Trophoblast cell (in vitro differentiated cells and primary cell): ENCODE measurements around the gene DNAH14.

Experiments used
- DNase-seq, 2 donors: peaks; one replicate each; pipeline ENCODE4 v3.0.0-alpha.2; 2016
- H2AFZ ChIP-seq: 2 replicates; pipeline ENCODE4 v1.6.1; 2013; ENCODE audit warnings: low read length, moderate library complexity, mild to moderate bottlenecking; ENCODE audit not compliant: insufficient read depth, poor library complexity
- H2AK5ac ChIP-seq: 2 replicates; pipeline ENCODE4 v1.6.1; 2013; ENCODE audit warnings: mild to moderate bottlenecking, low read length
- H2BK120ac ChIP-seq: 2 replicates; pipeline ENCODE4 v1.6.1; 2013; ENCODE audit warnings: low read length, mild to moderate bottlenecking, moderate library complexity; ENCODE audit not compliant: insufficient read depth, poor library complexity
- H2BK12ac ChIP-seq: 2 replicates; pipeline ENCODE4 v1.6.1; 2013; ENCODE audit warnings: mild to moderate bottlenecking, low read length, moderate library complexity
- H2BK5ac ChIP-seq: 2 replicates; pipeline ENCODE4 v1.6.1; 2013; ENCODE audit warnings: low read length, low read depth, moderate library complexity, mild to moderate bottlenecking; ENCODE audit not compliant: poor library complexity
- H3K14ac ChIP-seq: 2 replicates; pipeline ENCODE4 v1.6.1; 2013; ENCODE audit warnings: mild to moderate bottlenecking, low read length
- H3K18ac ChIP-seq: 2 replicates; pipeline ENCODE4 v1.6.1; 2013; ENCODE audit warnings: mild to moderate bottlenecking, low read length
- H3K23ac ChIP-seq: 2 replicates; pipeline ENCODE4 v1.6.1; 2013; ENCODE audit warnings: low read length
- H3K27ac ChIP-seq: 2 replicates; pipeline ENCODE4 v1.5.1; 2013; ENCODE audit warnings: low read depth, mild to moderate bottlenecking, inconsistent platforms, low read length, moderate library complexity
- H3K27me3 ChIP-seq: 2 replicates; pipeline ENCODE4 v1.6.1; 2013; ENCODE audit warnings: inconsistent platforms, mild to moderate bottlenecking, low read length, moderate library complexity; ENCODE audit not compliant: insufficient read depth
- H3K36me3 ChIP-seq, 2 experiments: 1 replicate in 1 of 2; 2 replicates in 1 of 2; pipeline ENCODE4 v1.6.1; 2013; ENCODE audit warnings: low read length in 2 of 2, mild to moderate bottlenecking in 2 of 2, moderate library complexity in 1 of 2; ENCODE audit not compliant: insufficient read depth in 2 of 2, control insufficient read depth in 1 of 2
- H3K4ac ChIP-seq: 2 replicates; pipeline ENCODE4 v1.6.1; 2013; ENCODE audit warnings: low read depth, mild to moderate bottlenecking, low read length, moderate library complexity
- H3K4me1 ChIP-seq, 2 experiments: 1 replicate in 1 of 2; 2 replicates in 1 of 2; pipeline ENCODE4 v1.6.1; 2013; ENCODE audit warnings: low read length in 2 of 2, mild to moderate bottlenecking in 2 of 2, moderate library complexity in 1 of 2; ENCODE audit not compliant: insufficient read depth in 2 of 2, control insufficient read depth in 1 of 2
- H3K4me2 ChIP-seq: 2 replicates; pipeline ENCODE4 v1.6.1; 2013; ENCODE audit warnings: inconsistent platforms, mild to moderate bottlenecking, low read length, moderate library complexity
- H3K4me3 ChIP-seq: 2 replicates; pipeline ENCODE4 v1.5.1; 2013; ENCODE audit warnings: mild to moderate bottlenecking, low read depth, low read length, inconsistent platforms
- H3K79me1 ChIP-seq: one replicate; pipeline ENCODE4 v1.6.1; 2013; ENCODE audit warnings: low read length
- H3K79me2 ChIP-seq: 2 replicates; pipeline ENCODE4 v1.6.1; 2013; ENCODE audit warnings: low read length, mild to moderate bottlenecking; ENCODE audit not compliant: control insufficient read depth, insufficient read depth, poor library complexity
- H3K9ac ChIP-seq: 2 replicates; pipeline ENCODE4 v1.6.1; 2013; ENCODE audit warnings: mild to moderate bottlenecking, low read length
- H3K9me3 ChIP-seq: 2 replicates; pipeline ENCODE4 v1.6.1; 2013; ENCODE audit warnings: low read depth, mild to moderate bottlenecking, control low read depth, inconsistent platforms, low read length; ENCODE audit not compliant: insufficient read depth
- H4K12ac ChIP-seq: 2 replicates; pipeline ENCODE4 v1.6.1; 2013; ENCODE audit warnings: low read depth, mild to moderate bottlenecking, low read length, moderate library complexity
- H4K8ac ChIP-seq: 2 replicates; pipeline ENCODE4 v1.6.1; 2013; ENCODE audit warnings: low read depth, mild to moderate bottlenecking, low read length, moderate library complexity
- H4K91ac ChIP-seq: one replicate; pipeline ENCODE4 v1.6.1; 2013; ENCODE audit warnings: low read depth, mild to moderate bottlenecking, low read length, moderate library complexity
- WGBS: extraction: QIAGEN DNeasy Blood & Tissue Kit; methylation state at CpG from one replicate; pipeline ENCODE4 v1.1.7; 2013; ENCODE audit warnings: missing lambda C conversion rate; ENCODE audit not compliant: insufficient read length, insufficient coverage; ENCODE audit errors: extremely low coverage; 5-methylcytosine and 5-hydroxymethylcytosine counted together

The DNAH14 gene

GRCh38 chr1:224911217-224911616, 18.3 kb upstream of the DNAH14 start:
- Histone ChIP-seq H3K4me1 (no peaks in the 10 kb centered on the region), H3K4ac (no peak overlapping the region), H4K91ac (no peak overlapping the region), H3K36me3 (no peaks in the 10 kb centered on the region), H2BK5ac (no peak overlapping the region), H3K27me3 (no peaks in the 10 kb centered on the region), H3K4me3 (no peak overlapping the region), H3K9ac (no peak overlapping the region), H3K18ac (no peak overlapping the region), H2BK120ac (no peak overlapping the region), H3K23ac (no peak overlapping the region), H3K9me3 (peaks cover 8% of the 10 kb centered on the region), H3K4me2 (no peak overlapping the region), H3K14ac (no peak overlapping the region), H4K8ac (no peak overlapping the region), H3K79me1 (no peaks in the 10 kb centered on the region), H2AK5ac (no peak overlapping the region), H3K27ac (no peak overlapping the region), H2BK12ac (no peak overlapping the region), H2AFZ (no peak overlapping the region), H3K79me2 (no peaks in the 10 kb centered on the region), H4K12ac (no peak overlapping the region)
- no peak for DNase-seq

DNA sequence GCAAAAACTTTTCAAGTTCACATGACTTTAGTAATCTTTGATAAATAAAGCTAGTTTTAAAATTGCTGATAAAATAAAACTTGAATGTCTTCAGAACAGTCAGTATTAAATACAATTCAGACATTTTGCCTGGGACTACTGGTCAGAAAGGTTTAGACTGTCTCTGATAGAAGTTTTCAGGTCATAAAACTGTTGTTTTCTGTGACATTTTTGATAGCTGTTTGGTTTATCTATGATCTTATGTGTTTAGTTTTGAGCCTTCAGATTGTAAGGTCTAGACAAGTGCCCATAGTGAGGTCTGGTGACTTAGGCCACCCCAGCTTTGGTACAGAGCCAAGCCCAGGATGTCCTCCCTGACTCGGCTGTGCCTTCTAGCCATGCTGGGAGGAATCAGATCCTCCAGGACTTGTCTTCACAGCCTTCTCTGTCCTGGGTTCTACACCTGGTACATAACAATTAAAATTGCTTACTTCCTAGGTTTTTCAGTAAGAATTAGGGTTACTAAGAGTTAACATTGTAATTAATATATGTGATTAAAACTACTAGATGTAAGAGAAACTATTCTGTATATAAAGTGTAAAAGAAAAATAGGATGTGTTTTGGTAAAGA, 15.1 kb upstream of the DNAH14 start:
- no peaks in the 10 kb centered on the region for H3K27me3 ChIP-seq
- H3K79me1 ChIP-seq, result no peaks in the 10 kb centered on the region
- no peak overlapping the region for H4K12ac ChIP-seq
- H3K9me3 ChIP-seq, result peaks cover 8% of the 10 kb centered on the region
- no peak overlapping the region for H3K4me3 ChIP-seq
- H3K18ac ChIP-seq, result no peak overlapping the region
- H4K91ac ChIP-seq, result no peak overlapping the region
- H3K36me3 ChIP-seq, result no peaks in the 10 kb centered on the region
- H2BK12ac ChIP-seq, result no peak overlapping the region
- no peak overlapping the region for H3K4me2 ChIP-seq
- H2AK5ac ChIP-seq, result no peak overlapping the region
- no peak for DNase-seq
- WGBS, result no CpG with 5 or more reads among the region's 1 CpG
- H2BK120ac ChIP-seq, result no peak overlapping the region
- no peak overlapping the region for H3K27ac ChIP-seq
- no peak overlapping the region for H2BK5ac ChIP-seq
- no peak overlapping the region for H4K8ac ChIP-seq
- no peak overlapping the region for H3K9ac ChIP-seq
- no peak overlapping the region for H3K23ac ChIP-seq
- no peak overlapping the region for H2AFZ ChIP-seq
- no peak overlapping the region for H3K14ac ChIP-seq
- no peak overlapping the region for H3K4ac ChIP-seq
- H3K4me1 ChIP-seq, result no peaks in the 10 kb centered on the region
- no peaks in the 10 kb centered on the region for H3K79me2 ChIP-seq

GRCh38 chr1:224919508-224919907, 10.0 kb upstream of the DNAH14 start:
- H3K4me2 ChIP-seq, result no peak overlapping the region
- no peaks in the 10 kb centered on the region for H3K79me2 ChIP-seq
- no peak overlapping the region for H4K8ac ChIP-seq
- no peak for DNase-seq
- no peak overlapping the region for H3K18ac ChIP-seq
- H3K4ac ChIP-seq, result no peak overlapping the region
- peaks cover 3% of the 10 kb centered on the region for H3K79me1 ChIP-seq
- H3K14ac ChIP-seq, result no peak overlapping the region
- no peak overlapping the region for H4K91ac ChIP-seq
- no peak overlapping the region for H2BK120ac ChIP-seq
- H3K4me3 ChIP-seq, result no peak overlapping the region
- H3K27me3 ChIP-seq, result no peaks in the 10 kb centered on the region
- H4K12ac ChIP-seq, result no peak overlapping the region
- peaks cover 0 to 2% of the 10 kb centered on the region in 2 experiments for H3K4me1 ChIP-seq
- no peak overlapping the region for H2AFZ ChIP-seq
- no peak overlapping the region for H2BK12ac ChIP-seq
- H3K9me3 ChIP-seq, result peaks cover under 1% of the 10 kb centered on the region
- H3K27ac ChIP-seq, result no peak overlapping the region
- no peak overlapping the region for H2BK5ac ChIP-seq
- no peak overlapping the region for H2AK5ac ChIP-seq
- no peak overlapping the region for H3K23ac ChIP-seq
- H3K36me3 ChIP-seq, result no peaks in the 10 kb centered on the region
- no CpG with 5 or more reads among the region's 4 CpGs for WGBS
- no peak overlapping the region for H3K9ac ChIP-seq

DNA sequence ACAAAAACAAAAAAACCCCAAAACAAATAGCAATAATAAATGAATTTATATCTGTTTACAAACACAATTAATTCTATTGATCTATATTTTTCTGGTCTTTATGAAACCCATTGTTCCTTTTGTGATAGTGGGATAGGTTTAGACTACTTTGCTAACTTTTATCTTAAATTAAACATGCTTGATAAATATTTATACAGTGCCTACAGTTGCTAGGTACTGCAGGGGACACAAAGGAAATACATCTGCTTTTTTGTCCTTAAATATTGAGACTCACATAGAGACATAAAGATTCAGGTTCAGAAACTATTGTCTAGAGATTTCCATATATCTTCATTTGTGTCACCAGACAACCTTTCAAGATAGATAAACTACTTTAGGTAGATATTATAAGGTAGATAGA, 8.5 kb upstream of the DNAH14 start:
- Histone ChIP-seq H2BK5ac (no peak overlapping the region), H4K8ac (no peak overlapping the region), H3K4ac (no peak overlapping the region), H3K18ac (no peak overlapping the region), H4K91ac (no peak overlapping the region), H3K79me1 (peaks cover 3% of the 10 kb centered on the region), H3K4me1 (peaks cover 0 to 5% of the 10 kb centered on the region in 2 experiments), H3K4me3 (no peak overlapping the region), H3K9ac (no peak overlapping the region), H2BK12ac (no peak overlapping the region), H2AFZ (no peak overlapping the region), H4K12ac (no peak overlapping the region), H3K23ac (no peak overlapping the region), H3K9me3 (no peaks in the 10 kb centered on the region), H3K79me2 (no peaks in the 10 kb centered on the region), H3K27ac (no peak overlapping the region), H3K4me2 (no peak overlapping the region), H3K36me3 (no peaks in the 10 kb centered on the region), H3K14ac (no peak overlapping the region), H2BK120ac (no peak overlapping the region), H2AK5ac (no peak overlapping the region), H3K27me3 (no peaks in the 10 kb centered on the region)
- DNase-seq, result no peak
